Ishikawa (cell line): ENCODE data around the gene RNF220.

Experiments used
- CEBPB ChIP-seq: IDR thresholded peaks from 2 replicates; pipeline ENCODE4 v1.6.1; 2012
- CREB1 ChIP-seq: IDR thresholded peaks from 2 replicates; pipeline ENCODE4 v1.6.1; 2012; ENCODE audit warnings: low read depth
- EGR1 ChIP-seq: IDR thresholded peaks from 2 replicates; pipeline ENCODE4 v1.6.1; 2012
- EP300 ChIP-seq: IDR thresholded peaks from 2 replicates; pipeline ENCODE4 v1.6.1; 2012; ENCODE audit warnings: borderline replicate concordance
- FOXM1 ChIP-seq: IDR thresholded peaks from 2 replicates; pipeline ENCODE4 v1.6.1; 2012; ENCODE audit warnings: low read depth, borderline replicate concordance
- MAX ChIP-seq: IDR thresholded peaks from 2 replicates; pipeline ENCODE4 v1.6.1; 2012
- NFIC ChIP-seq: IDR thresholded peaks from 2 replicates; pipeline ENCODE4 v1.6.1; 2012
- RAD21 ChIP-seq: IDR thresholded peaks from 2 replicates; pipeline ENCODE4 v1.6.1; 2012; ENCODE audit warnings: low read depth
- REST ChIP-seq: IDR thresholded peaks from 2 replicates; pipeline ENCODE4 v1.6.1; 2012; ENCODE audit warnings: low read depth, mild to moderate bottlenecking
- TAF1 ChIP-seq: IDR thresholded peaks from 2 replicates; pipeline ENCODE4 v1.6.1; 2012; ENCODE audit warnings: low read depth, mild to moderate bottlenecking
- TCF12 ChIP-seq: IDR thresholded peaks from 2 replicates; pipeline ENCODE4 v1.6.1; 2012; ENCODE audit warnings: low read depth
- TEAD4 ChIP-seq: IDR thresholded peaks from 2 replicates; pipeline ENCODE4 v1.6.1; 2012
- YY1 ChIP-seq: IDR thresholded peaks from 2 replicates; pipeline ENCODE4 v1.6.1; 2012; ENCODE audit warnings: low read depth
- ZBTB7A ChIP-seq: IDR thresholded peaks from 2 replicates; pipeline ENCODE4 v1.6.1; 2012; ENCODE audit warnings: low read depth

- TF ChIP-seq YY1 (no peak), RAD21 (no peak), TAF1 (no peak), EP300 (no peak), CEBPB (no peak), FOXM1 (no peak), TEAD4 (no peak), REST (no peak), CREB1 (no peak), EGR1 (no peak), MAX (no peak), TCF12 (no peak), NFIC (no peak), ZBTB7A (no peak)
Measured at GRCh38 chr1:44678626-44679025, 273.6 kb downstream of the RNF220 start.
